ENCODE measurements around the gene P4HB. TPM values are rescaled to one million over a fixed set of nuclear protein-coding genes. Genes with fewer than 3 reads are reported as not detected.

P4HB gene
- total and polyA plus RNA-seq, 10 of the 15 experiments (the other 5 are each of a cell fraction or from before 2014, with no cell fraction given), result 4.7 to 549 (median 361) TPM

DNA sequence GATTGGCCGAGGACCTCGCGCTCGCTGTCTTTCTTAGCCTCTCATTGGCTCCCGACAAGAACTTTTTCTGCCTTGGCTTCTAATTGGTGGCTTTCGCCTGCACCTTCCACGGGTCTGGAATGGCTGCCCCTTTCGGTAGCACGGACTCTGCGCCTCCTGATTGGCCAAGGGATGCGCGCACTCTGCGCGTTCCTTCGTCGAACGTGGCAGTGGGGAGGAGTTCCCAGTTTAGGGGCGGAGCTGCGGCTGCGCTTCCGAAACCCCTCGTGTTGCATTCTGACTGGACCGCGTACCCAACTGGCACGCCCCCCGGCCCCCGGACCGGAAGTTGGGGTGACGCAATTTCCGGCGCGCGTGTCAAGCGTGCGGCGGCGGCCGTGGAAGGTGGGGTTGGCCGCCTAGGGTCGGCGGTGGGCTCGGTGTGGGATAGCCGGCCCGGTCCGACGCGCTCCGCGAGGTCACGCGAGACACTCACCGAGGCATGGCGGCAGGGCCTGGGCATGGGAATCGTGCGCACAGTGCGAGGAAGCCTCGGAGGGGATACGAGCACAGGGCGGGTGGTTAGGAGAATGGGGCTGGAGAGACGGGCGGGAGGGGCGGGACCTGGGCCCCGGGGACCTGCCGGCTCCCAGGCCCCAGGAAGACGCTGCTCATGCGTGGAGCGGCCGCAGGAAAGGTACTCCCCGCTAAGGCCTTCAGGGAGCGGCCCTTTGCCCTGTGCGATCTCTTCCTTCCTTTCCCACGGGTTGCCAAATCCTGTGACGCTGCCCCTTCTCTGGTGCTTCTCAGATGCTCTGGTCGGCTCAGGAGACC is 627 bp upstream of the P4HB start (continued):
- peak; percentile 100 for TF ChIP-seq IKZF1 (conservative IDR thresholded peaks at IDR 0.05)
- TF ChIP-seq EED (IDR thresholded peaks at IDR 0.05; ENCODE audit: low read depth), result peak; percentile 43; the same call in 1 of the 2 replicates
- TF ChIP-seq HDAC2 (IDR thresholded peaks at IDR 0.05), result no peak
- TF ChIP-seq ATF7 (IDR thresholded peaks at IDR 0.05; ENCODE audit: low read depth), result peak; percentile 92
- TF ChIP-seq, protein P1, sequence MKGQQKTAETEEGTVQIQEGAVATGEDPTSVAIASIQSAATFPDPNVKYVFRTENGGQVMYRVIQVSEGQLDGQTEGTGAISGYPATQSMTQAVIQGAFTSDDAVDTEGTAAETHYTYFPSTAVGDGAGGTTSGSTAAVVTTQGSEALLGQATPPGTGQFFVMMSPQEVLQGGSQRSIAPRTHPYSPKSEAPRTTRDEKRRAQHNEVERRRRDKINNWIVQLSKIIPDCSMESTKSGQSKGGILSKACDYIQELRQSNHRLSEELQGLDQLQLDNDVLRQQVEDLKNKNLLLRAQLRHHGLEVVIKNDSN (IDR thresholded peaks at IDR 0.05; ENCODE audit: borderline replicate concordance, extremely low read length, insufficient read depth, low read depth, low read length), result no peak
- no peak for TF ChIP-seq SREBF2 (IDR thresholded peaks at IDR 0.05; ENCODE audit: low read length)
- TF ChIP-seq ZZZ3 (IDR thresholded peaks at IDR 0.05; ENCODE audit: control insufficient read depth, insufficient read length, low read depth), result no peak
- TF ChIP-seq MEF2A (IDR thresholded peaks at IDR 0.05; ENCODE audit: insufficient read depth, low read depth, low read length), result no peak
- TF ChIP-seq, protein P2, sequence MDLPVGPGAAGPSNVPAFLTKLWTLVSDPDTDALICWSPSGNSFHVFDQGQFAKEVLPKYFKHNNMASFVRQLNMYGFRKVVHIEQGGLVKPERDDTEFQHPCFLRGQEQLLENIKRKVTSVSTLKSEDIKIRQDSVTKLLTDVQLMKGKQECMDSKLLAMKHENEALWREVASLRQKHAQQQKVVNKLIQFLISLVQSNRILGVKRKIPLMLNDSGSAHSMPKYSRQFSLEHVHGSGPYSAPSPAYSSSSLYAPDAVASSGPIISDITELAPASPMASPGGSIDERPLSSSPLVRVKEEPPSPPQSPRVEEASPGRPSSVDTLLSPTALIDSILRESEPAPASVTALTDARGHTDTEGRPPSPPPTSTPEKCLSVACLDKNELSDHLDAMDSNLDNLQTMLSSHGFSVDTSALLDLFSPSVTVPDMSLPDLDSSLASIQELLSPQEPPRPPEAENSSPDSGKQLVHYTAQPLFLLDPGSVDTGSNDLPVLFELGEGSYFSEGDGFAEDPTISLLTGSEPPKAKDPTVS (IDR thresholded peaks at IDR 0.05; ENCODE audit: low read depth, low read length), result no peak
- TF ChIP-seq ZNF217 (IDR thresholded peaks at IDR 0.05), result no peak
- TF ChIP-seq SUZ12 (IDR thresholded peaks at IDR 0.05; ENCODE audit: unreplicated experiment), result no peak
- TF ChIP-seq, protein P3, sequence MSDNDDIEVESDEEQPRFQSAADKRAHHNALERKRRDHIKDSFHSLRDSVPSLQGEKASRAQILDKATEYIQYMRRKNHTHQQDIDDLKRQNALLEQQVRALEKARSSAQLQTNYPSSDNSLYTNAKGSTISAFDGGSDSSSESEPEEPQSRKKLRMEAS (IDR thresholded peaks at IDR 0.05; ENCODE audit: low read depth, low read length), result peak; percentile 67
- no peak for TF ChIP-seq BCL11A (IDR thresholded peaks at IDR 0.05; ENCODE audit: low read depth, low read length)
- TF ChIP-seq, protein P4, sequence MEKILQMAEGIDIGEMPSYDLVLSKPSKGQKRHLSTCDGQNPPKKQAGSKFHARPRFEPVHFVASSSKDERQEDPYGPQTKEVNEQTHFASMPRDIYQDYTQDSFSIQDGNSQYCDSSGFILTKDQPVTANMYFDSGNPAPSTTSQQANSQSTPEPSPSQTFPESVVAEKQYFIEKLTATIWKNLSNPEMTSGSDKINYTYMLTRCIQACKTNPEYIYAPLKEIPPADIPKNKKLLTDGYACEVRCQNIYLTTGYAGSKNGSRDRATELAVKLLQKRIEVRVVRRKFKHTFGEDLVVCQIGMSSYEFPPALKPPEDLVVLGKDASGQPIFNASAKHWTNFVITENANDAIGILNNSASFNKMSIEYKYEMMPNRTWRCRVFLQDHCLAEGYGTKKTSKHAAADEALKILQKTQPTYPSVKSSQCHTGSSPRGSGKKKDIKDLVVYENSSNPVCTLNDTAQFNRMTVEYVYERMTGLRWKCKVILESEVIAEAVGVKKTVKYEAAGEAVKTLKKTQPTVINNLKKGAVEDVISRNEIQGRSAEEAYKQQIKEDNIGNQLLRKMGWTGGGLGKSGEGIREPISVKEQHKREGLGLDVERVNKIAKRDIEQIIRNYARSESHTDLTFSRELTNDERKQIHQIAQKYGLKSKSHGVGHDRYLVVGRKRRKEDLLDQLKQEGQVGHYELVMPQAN (conservative IDR thresholded peaks at IDR 0.05), result no peak; the same call in 1 of the 2 replicates
- TF ChIP-seq ZBED1 (IDR thresholded peaks at IDR 0.05; ENCODE audit: borderline replicate concordance), result 0 out of 2 replicates have a peak, but pooled peaks have one; percentile 25
- no peak for TF ChIP-seq CBX5 (IDR thresholded peaks at IDR 0.05; ENCODE audit: low read depth)
- no peak for TF ChIP-seq RBBP5 (conservative IDR thresholded peaks at IDR 0.05)
- TF ChIP-seq MTA2 (IDR thresholded peaks at IDR 0.05; ENCODE audit: low read depth), result no peak
- no peak for TF ChIP-seq MTA3 (IDR thresholded peaks at IDR 0.05; ENCODE audit: borderline replicate concordance, low read length)
- TF ChIP-seq, protein P5, sequence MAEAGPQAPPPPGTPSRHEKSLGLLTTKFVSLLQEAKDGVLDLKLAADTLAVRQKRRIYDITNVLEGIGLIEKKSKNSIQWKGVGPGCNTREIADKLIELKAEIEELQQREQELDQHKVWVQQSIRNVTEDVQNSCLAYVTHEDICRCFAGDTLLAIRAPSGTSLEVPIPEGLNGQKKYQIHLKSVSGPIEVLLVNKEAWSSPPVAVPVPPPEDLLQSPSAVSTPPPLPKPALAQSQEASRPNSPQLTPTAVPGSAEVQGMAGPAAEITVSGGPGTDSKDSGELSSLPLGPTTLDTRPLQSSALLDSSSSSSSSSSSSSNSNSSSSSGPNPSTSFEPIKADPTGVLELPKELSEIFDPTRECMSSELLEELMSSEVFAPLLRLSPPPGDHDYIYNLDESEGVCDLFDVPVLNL (IDR thresholded peaks at IDR 0.05; ENCODE audit: low read depth, low read length), result peak; percentile 37; the same call in 1 of the 2 replicates
- TF ChIP-seq SMC3 (IDR thresholded peaks at IDR 0.05; ENCODE audit: borderline replicate concordance, low read length), result no peak
- TF ChIP-seq ZNF622 (IDR thresholded peaks at IDR 0.05), result no peak
- TF ChIP-seq, protein P6, sequence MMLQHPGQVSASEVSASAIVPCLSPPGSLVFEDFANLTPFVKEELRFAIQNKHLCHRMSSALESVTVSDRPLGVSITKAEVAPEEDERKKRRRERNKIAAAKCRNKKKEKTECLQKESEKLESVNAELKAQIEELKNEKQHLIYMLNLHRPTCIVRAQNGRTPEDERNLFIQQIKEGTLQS (IDR thresholded peaks at IDR 0.05; ENCODE audit: borderline replicate concordance, extremely low read depth, low read depth, low read length), result peak; percentile 86
- TF ChIP-seq EP300 (IDR thresholded peaks at IDR 0.05; ENCODE audit: borderline replicate concordance in 1 of 2, control insufficient read depth in 1 of 2, low read depth in 2 of 2, low read length in 2 of 2), result 0 out of 4 replicates have a peak, but pooled peaks of 1 of the 2 experiments have one; percentile 42
- TF ChIP-seq RFX5 (IDR thresholded peaks at IDR 0.05; ENCODE audit: low read depth, low read length), result peak; percentile 89
